Measurements from ENCODE around the gene UBE2J2.

The UBE2J2 gene

DNA sequence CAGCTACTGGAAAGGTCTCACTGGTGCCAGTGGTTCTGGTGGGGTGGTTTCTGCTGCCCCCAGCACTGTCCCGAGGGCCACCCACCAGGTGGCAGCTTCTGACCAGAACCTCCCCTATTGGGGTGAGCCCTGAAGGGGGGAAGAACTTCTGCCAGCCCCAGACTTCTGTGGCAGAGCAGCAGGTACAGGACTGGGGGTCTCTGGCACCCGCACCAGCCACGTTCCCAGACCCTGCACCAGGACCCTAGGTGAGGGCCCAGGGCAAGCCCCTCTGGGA lies 36.4 kb upstream of the UBE2J2 start:
- DNase-seq (ENCODE audit: insufficient read length, low spot score) (no peak), FAIRE-seq (no peak)

DNA sequence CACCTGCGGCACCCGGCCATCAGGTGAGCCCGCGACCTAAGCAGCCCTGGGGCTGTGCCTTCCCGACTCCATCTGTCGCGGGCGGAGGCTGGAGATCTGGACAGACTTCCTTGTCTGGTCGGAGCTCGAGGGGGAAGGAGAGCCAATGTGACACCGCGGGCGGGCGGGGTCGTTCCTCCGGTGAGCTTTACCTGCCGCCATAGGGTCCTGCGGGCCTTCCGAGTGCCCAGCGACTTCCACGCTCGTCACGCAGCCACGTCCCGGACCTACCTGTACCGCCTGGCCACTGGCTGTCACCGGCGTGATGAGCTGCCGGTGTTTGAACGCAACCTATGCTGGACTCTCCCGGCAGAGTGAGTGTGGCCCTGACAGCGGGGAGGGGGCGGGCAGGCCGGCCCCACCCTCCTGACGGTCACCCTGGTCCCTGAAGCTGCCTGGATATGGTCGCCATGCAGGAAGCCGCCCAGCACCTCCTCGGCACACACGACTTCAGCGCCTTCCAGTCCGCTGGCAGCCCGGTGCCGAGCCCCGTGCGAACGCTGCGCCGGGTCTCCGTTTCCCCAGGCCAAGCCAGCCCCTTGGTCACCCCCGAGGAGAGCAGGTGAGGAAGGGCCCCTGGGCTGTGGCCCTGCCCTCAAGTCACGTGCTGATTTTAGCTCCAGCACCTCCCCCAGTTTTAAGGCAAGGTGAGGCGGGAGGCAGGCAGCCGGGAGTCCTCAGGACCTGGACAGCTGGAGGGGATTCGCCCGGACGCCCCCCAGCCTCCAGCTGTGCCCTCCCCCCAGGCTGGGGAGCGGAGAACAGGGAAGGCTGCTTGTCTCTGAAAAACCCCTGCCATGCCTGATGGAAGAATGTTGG lies 35.8 kb upstream of the UBE2J2 start:
- no peak for DNase-seq (ENCODE audit: insufficient read length, low spot score)

DNA sequence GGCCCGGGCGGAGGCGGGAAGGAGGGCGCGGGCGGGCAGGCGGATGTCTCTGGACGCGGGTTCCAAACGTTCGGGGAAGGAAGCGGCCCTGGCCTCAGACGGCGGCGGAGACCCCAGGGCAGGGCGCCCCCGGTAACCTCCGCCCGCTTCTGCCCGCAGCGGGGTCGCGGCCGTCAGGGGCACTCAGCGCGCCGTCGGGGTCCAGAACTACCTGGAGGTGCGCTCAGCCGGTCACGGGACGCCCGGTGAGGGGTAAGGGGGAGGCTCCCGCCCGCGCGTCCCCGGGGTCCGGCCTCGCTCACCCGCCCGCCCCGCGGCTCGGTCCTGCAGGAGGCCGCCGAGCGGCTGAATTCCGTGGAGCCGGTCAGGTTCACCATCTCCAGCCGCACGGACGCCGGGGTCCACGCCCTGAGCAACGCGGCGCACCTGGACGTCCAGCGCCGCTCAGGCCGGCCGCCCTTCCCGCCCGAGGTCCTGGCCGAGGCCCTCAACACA lies 35.1 kb upstream of the UBE2J2 start:
- DNase-seq (ENCODE audit: insufficient read length, low spot score): no peak
- no peak for FAIRE-seq

More for the DNA sequence above, 35.8 kb upstream of the UBE2J2 start:
- no peak for FAIRE-seq

DNA sequence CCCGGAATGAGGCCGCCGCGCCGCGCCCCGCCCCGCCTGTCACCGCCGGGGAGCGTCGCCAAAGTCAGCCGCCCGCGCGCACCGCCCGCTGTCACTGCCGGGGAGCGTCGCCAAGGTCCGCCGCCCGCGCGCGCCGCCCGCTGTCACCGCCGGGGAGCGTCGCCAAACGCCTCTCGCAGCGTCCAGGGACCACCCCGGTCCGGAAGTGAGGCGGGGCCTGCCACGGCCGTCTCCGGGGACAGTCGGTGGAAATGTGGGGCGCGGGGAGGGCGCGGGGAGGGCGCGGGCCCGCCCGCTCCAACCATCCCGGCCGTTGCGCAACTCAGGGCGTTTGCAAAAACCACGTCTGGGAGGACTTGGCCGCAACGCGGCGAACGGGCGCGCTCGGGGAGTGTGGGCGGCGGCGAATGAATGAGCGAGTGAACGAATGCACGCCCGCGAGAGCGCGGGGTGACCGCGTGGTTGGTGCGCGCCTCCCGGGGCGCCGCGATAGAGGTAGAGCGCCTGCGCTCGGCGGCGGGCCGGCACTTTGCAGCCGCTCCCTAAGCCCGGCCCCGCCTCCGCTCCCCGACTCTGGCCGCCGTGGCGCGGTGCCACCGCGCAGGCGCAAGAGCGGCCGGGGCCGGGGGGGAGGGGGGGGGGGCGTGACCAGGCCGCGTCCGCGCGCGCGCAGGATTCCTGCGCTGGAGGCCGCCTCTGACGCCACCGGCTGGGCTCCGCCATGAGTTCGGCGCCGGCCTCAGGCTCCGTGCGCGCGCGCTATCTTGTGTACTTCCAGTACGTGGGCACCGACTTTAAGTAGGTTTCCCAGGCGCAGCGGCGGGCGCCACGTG lies 34.5 kb upstream of the UBE2J2 start, which contains the start of the genes ACAP3 and PUSL1:
TSS of gene ACAP3 (minus strand) at position 8 of the 833 bp plus-strand sequence. CDS start 115 bp downstream, outside the sequence.
TSS of gene PUSL1 (plus strand) at position 675 of the 833 bp plus-strand sequence. CDS start at position 722, 47 bp downstream.
- peak; percentile 92 for FAIRE-seq
- DNase-seq (ENCODE audit: insufficient read length, low spot score): peak; percentile 91

DNA sequence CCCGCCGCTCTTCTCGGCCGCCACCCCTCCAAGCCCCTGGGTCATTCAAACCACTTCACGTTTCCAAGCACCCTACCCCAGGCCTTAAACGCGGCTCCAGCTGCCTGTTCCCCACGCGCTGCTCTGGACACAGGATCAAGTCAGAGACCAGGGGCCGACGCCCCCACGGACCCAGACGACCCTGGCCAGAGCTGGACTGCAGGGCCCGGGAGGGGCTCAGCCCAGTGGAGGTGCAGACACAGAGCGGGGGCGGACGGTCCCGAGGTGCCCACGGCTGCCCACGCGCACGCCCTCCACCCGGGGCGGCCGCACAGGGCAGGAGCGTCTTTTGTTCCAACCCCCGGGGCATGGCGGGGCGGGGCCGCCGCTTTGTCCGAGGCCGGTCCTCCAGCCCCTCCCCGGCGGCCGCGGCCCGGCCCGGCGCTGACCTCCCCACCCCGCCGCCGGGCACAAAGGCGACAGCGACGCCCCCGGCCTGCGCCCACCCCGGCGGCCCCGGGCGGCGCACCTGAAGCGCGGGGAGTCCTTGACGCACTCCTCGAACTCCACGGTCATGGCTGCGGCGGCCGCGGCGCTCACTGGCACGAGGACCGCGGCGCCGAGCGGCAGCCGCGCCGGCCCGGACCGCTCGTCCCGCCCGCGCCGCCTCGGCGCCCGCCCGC lies 33.7 kb upstream of the UBE2J2 start:
- DNase-seq (ENCODE audit: insufficient read length, low spot score): no peak
- no peak for FAIRE-seq

DNA sequence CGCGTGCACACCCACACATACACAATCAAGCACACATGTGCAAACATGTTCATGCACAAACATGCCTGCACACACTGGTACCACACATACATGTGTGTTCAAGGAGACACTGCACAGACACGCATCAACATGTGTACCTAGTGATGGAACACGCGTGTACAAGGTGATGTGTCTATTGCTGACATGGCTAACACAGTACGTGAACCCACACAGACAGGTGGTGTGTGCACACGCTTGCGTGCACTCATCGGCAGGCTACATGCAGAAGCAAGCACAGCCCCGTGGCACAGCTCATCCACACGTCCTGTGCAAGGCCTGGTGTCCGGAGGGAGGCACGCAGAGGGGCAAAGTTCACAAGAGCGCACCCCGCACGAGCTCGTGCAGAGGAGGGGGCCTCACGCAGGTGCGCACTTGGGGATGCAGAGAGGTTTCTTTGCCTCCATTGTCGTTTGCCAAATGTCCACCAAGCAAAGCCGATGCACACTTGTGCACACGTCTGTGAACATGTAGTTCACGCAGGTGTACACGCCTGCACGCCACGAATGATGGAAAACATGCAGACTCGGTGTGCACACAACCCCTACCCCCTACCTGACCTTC lies 33.1 kb upstream of the UBE2J2 start:
- FAIRE-seq (peak; percentile 83), DNase-seq (ENCODE audit: insufficient read length, low spot score) (no peak)

DNA sequence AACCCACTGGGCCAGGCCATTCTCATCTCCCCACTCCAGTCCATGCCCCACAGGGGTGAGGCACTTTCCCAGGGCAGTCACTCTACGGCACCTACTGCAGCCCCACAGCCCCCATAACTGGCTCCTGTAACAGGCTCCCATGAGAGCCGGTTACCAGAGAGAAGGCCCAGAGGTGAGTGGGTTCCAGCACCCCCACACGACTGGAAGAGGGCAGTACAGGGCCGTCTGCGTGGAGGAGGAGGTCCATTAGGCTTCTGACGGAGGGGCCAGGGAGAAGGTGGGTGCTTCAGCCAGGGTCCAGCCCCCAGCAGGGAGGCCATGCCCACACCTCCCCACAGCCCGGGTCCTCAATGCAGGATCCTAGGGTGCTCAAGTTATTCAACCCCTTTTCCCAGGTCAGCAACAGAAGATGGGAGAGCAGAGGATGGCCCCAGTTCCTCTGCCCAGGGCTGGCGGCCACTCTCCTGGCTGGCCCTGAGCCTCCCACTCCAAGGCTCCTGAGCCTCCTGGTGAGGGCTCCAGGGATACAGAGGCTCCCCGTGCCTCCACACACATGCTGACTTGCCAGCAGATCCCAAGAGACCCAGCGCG lies 32.5 kb upstream of the UBE2J2 start:
- FAIRE-seq: no peak
- DNase-seq (ENCODE audit: insufficient read length, low spot score): no peak

DNA sequence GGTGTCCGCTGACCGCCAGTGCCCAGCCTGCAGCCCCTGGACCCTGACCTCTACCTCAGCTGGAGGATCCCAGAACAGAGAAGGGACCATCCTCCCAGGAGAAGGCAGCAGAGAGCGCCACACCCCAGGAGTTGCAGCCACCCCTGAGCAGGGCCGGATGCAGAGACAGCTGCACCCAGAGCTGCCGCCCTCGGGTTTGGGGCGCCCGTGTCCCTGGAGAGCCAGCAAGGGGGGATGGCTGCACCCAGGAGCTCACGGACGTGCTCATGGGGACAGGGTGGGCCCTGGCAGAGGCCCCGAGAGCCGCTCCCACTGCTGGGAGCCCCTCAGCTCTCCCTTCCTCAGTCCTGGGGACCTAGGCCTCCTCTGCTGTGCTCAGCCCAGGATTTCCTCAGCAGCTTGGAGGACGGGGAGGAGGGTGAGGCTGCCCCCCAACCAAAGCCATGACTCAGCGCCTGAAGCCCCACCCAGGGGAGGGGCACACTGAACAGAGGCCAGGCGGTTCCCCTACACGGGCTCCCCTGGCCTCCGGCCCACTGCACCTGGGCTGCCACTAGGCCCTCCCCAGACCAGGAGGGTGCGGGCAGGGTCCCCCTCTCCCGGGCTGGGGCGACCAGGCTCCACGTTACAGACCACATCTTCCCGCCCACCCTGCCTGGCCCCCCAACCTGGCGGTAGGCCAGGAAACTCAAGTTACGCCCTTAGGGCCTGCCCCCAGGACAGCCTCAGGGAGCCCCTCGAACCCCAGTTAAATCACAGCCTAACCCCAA lies 31.8 kb upstream of the UBE2J2 start:
- peak; percentile 59 for FAIRE-seq

DNA sequence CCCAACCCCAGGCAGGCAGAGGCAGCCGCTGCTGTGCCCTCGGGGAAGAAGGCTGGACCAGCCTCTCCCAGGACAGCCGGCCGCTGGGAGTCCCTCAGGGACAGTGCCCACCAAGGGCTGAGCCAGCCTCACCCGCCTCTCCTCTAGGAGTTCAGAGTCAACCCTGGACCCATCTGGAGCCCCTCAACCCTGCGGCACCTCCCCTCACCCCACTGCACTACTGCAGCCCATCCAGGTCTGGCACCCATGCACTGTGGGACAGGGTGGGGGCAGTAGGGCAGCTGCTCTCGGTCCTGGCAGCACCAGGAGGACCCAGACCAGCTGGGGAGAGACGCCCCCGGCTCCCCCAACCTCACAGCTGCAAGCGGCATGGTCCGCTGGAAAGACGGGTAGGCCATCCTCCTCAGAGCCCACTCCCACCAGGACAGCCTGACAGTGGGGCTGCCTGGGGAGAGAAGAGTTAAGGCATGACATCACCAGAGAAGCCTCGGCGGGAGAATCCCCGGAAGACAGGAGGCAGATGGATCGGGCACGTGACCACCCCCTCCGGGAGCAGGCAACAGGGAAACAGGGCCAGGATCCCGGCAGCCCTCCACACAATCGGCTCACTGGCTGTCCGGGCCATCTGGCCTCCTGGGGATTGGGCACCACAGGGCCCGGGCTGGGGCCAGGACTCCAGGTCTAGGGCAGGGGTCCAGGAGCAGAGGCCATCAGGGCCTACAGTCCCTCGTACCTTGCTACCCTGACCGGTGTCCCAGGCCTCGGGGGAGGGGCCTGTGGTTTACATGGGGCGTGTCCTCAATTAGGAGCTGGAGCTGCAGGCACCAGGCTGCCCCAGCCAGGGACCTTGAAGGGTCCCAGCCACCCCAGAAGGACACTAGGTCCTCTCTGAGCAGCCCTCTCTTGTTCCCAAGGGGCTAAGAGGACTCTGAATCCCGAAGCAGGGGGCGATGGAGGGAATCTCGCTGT lies 31.0 kb upstream of the UBE2J2 start:
- peak; percentile 71 for DNase-seq (ENCODE audit: insufficient read length, low spot score)
- peak; percentile 42 for FAIRE-seq

More for the DNA sequence above, 31.8 kb upstream of the UBE2J2 start:
- peak; percentile 68 for DNase-seq (ENCODE audit: insufficient read length, low spot score)

DNA sequence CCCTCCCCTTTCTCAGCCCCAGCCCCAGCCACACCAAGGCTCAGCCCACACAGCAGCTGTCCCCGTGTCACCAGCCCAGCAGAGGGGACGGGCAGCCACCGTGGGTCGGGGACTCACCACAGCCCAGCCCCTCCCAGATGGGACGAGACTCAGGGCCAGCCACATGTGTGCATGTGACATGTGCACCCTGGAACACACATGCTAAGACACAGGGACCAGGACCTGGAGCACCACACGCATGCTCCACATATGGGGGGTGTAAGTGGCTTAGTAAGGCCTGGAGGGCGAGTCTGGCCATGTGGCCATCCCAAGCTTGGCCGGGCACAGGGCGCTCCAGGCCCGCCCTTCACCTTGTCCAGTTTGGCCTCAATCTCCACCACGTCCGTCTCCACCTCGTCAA lies 30.1 kb upstream of the UBE2J2 start:
- DNase-seq (ENCODE audit: insufficient read length, low spot score) (no peak), FAIRE-seq (no peak)

DNA sequence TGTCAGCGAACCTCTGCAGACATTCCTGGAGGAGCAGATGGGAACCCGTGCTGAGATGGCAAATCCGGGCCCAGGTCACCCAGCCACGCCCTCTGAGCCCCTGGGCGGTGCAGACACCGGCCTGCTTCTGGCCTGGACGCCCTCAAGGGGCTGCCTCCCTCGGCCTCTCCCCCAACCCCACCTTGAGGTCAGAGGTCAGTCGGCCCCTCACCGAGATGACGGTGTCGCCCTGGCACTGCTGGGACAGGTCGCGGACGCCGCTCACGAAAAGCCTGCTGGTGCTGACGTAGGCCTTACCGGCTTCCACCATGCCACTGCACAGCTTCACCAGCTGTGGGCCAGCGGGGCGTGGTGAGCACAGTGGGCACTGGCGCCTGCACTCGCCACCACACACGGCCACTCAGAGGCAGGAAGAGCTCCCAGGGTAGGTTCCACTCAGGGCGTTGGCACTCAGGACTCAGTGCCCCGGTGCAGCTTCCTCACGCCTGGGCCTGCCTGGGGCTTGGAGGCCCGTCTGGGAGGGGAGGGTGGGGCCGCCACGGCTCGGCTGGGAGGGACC lies 29.4 kb upstream of the UBE2J2 start:
- FAIRE-seq (no peak), DNase-seq (ENCODE audit: insufficient read length, low spot score) (no peak)

DNA sequence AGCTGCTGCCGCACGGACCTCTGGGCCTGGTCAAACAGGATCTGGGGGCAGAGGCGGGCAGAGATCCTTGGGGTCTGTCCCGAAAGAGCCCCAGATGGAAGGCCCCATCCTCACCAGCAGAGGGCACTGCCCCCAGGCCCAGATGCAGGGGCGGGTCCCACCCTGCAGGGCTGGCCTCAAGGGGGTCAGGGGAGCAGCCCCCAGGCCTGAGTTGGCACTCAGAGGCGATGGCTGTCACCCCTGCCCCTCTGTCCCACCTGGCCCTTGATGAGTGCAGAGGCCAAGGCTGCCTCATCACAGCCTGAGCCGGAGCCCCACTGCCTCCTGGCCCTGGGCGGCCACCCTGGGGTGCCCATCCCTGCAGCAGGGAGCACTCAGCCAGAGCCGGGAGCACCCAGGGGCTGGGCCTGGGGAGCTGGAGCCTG lies 28.4 kb upstream of the UBE2J2 start:
- no peak for DNase-seq (ENCODE audit: insufficient read length, low spot score)
- no peak for FAIRE-seq

DNA sequence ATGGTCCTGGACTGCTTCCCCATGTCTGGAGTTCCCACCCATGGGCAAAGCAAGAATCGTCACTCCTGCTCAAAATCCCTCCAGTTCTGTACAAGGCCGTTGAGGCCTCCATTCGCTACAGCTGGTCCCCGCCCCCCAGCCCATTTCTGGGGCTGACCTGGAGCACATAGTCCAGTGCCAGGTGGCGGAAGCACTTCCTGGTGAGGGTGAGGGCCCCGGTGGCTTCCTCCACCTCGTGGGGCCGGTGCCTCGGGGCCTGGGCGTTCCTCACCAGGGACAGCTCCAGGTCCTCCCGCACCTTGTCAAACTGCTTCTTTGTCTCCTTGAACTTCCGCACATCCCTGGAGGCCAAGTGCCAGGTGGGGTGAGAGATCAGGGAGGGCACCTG lies 26.7 kb upstream of the UBE2J2 start:
- DNase-seq (ENCODE audit: insufficient read length, low spot score): no peak
- FAIRE-seq: no peak

DNA sequence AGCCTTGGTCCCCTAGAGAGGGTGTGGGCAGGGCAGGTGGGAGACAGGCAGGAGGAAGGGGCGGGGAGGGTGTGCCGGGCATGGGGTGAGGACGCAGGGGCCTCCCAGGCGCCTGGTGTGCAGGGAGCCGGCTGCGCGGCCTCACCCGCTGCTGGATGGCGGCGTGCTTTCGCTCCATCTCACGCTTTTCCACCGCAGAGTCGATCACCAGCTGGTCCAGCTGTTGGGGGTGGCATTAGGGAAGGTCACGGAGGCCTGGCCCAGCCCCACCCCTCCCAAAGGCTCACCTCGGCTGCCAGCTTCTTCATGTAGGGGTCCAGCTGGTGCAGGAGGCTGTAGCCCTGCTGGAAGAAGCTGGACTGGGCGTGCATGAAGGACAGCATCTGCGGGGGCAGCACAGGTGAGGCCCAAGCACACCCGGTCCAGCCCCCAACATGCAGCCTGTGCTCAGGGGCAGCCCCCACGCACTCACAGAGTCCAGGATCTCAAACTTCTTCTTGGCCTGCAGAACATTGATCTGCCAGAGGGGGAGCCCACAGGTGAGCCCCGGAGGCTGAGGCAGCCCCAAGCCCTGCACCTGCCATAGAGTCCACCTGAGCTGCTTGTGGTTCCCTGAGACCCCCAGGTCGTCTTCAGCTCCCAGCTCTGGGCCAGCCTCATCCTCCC lies 26.2 kb upstream of the UBE2J2 start:
- FAIRE-seq: no peak
- DNase-seq (ENCODE audit: insufficient read length, low spot score): no peak

DNA sequence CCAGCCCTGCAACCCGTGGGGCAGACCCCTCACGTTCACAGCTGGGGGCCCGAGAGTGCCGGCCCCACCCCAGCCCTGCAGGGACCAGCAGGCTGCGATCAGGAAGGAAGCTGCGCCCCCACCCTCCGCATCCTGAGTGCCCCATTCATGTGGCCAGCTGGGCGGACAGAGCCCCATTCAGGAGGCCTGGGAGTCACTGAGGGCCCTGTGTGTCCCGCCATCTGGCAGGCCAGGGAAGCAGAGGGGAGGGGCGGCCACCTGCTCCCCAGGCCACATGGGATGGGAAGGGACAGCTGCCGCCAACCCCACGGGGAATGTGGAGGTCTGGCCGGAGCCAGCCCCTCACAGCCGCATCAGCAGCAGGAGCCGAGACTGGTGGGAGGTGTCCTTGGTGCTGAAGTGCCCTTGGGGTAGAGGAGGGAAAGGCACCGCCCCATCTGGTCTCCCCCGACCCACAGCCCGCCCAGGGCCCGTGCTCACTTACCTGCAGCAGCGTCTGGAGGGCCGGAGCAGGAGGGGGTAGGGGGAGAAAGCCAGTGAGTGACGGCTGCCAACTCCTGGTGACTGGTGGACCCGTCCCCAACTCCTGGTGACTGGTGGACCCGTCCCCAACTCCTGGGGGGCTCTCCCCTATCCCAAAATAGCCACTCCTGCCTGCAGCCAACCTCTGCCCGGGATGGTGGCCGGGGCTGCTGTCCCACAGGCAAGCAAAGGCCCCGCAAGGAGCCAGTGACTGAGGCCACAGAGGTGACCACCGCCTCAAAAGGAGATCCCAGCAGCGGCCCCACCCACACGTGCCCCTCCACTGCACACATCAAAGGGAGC lies 25.4 kb upstream of the UBE2J2 start:
- no peak for DNase-seq (ENCODE audit: insufficient read length, low spot score)
- no peak for FAIRE-seq

DNA sequence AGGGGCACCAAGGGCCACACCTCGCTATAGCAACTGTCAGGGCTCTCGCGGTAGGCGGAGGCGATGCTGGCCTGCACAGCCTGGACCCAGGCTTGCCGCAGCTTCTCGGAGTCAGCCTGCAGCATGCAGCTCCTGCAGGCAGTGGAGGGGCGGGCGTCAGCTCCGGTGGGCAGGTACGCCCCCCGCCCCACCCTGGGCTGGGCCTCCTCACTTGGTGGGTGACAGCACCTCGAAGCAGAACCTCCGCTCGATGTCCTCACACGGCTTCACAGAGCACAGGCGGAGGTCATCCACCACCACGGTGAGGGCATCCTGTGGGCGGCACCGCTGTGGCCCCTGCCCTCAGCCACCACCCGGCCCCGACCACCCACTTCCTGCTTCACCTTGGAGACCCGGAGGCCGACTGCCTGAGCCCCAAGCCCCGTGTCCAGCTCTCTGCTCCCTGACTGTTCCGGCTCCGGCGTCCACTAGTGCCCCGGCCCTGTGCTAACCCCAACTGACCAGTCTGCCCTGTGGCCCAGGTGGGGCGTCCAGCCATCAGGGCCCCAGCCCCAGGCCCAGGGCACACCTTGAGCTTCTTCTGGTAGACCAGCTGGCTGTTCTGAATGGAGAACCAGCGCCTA lies 24.3 kb upstream of the UBE2J2 start:
- FAIRE-seq: no peak
- DNase-seq (ENCODE audit: insufficient read length, low spot score): no peak

Data from HTR-8/SVneo (cell line).